HT-29 (cell line): ENCODE data around the gene SYTL1. TPM values are rescaled to one million over a fixed set of nuclear protein-coding genes. Genes with fewer than 3 reads are reported as not detected.
A peak's percentile ranks its signal among the peaks of the same experiment; 100 is the strongest.
"Not testable (repeated sequence)": the region's sequence is repeated elsewhere in the genome, so short reads cannot be mapped to it uniquely, and the experiment has no call there.

Experiments
- DNase-seq: peaks from one replicate; pipeline ENCODE4 v3.0.0-alpha.2; 2015; ENCODE audit warnings: low spot score
- total RNA-seq: library from RNA; depleted of rRNA; stranded (reverse); fragments of >200 nt; shearing (Covaris generic); gene quantifications from 2 replicates; pipeline ENCODE4 v1.2.3, GENCODE V29; 2014

SYTL1 gene
- total RNA-seq, 1 experiment from 2014 or later, result 17.1 TPM

DNA sequence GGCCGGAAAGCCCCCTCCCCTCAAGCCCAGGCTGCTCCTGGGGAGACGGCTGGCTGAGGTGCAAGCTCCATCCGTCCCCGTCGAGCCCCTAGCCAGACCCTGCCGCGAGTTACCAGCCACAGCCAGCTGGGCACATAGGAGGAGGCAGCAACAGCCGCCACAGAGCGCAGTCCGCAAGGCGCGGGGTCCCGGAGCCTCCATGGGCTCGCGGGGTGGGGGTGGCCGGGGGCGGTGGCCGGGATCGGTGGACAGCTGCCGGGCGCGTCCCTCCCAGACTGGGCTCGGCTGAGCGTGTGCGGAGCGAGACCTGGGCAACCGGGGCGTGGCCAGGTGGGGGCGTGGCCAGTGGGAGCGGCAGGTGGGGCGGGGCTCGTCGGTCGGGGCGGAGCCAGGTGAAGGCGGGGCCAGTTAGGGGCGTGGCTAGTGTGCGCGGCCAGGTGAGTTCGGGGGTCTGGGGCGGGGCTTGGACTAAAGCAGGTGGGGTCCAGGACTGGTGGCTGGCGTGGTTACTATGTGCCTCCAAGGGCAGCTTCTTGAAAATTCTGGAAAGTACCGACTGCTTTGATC lies 41.3 kb downstream of the SYTL1 start, which contains the start of gene CD164L2:
Gene CD164L2 (minus strand): TSS at position 295 of the 567 bp plus-strand sequence. CDS start 94 bp downstream, at position 201.
- peak; percentile 65 for DNase-seq

DNA sequence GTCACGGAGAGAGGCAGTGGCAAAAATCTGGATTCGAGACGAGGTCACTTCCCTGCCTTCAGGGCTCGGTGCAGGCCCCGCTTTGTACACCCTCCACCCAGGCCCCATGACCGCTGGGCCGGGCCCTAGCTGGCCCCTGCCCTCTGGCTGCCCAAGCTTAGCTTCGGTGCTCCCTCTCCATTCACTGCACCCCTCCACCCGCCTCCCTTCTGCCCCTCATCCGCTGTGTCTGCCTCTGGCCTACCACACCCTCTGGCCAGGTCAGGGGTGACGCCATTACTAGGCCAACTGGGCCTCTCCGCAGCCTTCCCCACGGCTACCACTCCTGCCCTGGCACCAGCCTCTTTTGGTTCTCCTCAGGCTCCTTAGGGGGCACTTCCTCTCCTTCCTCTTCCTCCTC lies 41.8 kb downstream of the SYTL1 start:
- no peak for DNase-seq

DNA sequence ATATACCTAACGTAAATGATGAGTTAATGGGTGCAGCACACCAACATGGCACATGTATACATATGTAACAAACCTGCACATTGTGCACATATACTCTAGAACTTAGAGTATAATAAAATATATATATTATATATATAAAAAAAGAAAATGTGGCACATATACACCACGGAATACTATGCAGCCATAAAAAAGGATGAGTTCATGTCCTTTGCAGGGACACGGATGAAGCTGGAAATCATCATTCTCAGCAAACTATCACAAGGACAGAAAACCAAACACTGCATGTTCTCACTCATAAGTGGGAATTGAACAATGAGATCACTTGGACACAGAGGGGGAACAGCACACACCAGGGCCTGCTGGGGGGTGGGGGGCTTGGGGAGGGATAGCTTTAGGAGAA lies 43.0 kb downstream of the SYTL1 start:
- DNase-seq, result not testable (repeated sequence)

DNA sequence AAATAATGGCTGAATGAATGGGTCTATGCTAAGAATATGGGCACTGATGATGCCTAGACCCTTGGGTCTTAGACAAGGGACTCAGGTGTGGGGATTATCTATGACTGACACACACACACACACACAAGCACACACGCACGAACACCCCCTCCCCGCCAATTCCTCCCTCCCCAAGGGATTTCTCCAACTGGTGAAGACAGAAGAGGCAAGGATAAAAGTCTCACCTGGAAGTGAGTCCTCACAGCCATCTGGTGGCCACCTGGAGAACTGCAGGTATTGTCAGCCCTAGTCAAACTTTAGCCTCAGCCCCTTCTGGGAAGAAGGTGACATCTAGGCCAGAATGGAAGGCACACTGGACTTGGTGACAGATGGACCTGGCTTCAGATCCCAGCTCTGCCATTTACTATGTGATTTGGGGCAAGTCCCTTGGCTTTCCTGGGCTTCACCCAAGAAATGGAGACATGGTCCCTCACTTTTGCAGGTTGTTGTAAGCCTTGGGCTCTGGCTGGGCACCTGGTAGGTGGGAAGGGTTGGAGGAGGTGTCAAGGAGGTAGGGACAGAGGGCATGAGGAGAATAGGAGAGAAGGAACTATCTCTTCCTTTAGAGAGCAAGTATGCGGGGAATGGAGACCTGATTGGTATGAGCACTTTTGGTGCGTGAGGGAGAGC lies 46.6 kb downstream of the SYTL1 start:
- peak; percentile 90 for DNase-seq

DNA sequence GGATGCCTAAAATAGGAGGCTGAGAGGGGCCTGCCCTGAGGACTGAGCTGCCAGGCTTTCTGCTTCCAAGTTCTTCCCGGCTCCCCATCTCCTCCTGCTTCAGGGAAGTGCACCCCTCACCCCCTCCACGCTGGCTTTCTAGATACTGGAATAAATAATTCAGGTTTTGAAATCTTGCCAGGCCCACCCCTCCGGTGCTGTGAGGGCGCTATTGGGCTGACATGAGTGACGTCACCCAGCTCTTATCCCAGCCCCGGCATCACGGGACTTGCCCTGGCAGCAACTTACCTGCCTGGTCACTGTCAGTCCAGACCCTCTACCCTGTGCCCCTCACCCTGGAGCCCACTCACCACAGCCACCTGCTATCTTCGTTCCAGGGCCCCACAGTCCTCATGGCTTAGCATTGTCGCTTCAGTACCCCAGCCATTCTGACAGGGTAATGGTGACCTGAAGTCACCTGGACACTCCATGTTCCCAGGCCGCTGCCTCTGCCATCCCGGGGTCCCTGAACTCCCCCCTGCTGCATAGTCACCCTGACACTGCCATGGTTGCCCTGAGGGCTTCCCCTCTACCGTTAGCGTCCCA lies 49.8 kb downstream of the SYTL1 start:
- DNase-seq, result peak; percentile 64

DNA sequence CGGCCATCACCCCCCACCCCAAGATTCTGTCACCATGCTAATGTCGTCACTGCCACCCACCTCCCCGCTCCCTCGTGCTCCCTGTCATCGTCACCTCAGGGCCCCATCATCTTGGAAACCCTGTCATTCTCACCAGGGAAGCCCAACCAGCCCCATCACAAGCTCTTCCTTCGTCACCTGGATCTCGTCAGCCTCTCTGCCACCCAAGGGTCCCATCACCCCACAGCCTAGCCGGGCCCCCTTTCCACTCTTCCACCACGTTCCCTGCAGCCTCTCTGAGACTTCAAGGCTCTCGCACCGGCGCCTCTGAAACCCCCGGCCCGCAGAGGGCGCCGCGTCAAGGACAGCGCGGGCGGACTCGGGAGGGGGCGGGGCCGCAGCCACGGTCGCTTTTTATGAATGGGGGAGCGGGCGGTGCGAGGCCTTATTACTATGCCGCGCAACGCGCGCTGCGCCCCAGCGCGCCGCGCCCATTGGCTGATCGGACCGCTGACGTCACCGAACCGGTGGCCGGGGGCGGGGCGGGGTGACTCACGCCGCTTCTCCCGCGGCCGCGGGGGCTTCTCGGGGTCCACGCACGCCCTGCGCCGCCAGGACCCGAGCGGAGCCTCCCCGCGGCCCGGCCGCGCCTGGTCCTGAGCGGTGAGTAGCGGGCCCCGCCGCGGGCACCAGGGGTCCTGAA lies 50.4 kb downstream of the SYTL1 start, which contains the start of gene GPR3:
Gene GPR3 (plus strand): TSS at position 527 of the 682 bp plus-strand sequence. CDS start 1,177 bp downstream, outside the sequence.
- DNase-seq, result peak; percentile 93

DNA sequence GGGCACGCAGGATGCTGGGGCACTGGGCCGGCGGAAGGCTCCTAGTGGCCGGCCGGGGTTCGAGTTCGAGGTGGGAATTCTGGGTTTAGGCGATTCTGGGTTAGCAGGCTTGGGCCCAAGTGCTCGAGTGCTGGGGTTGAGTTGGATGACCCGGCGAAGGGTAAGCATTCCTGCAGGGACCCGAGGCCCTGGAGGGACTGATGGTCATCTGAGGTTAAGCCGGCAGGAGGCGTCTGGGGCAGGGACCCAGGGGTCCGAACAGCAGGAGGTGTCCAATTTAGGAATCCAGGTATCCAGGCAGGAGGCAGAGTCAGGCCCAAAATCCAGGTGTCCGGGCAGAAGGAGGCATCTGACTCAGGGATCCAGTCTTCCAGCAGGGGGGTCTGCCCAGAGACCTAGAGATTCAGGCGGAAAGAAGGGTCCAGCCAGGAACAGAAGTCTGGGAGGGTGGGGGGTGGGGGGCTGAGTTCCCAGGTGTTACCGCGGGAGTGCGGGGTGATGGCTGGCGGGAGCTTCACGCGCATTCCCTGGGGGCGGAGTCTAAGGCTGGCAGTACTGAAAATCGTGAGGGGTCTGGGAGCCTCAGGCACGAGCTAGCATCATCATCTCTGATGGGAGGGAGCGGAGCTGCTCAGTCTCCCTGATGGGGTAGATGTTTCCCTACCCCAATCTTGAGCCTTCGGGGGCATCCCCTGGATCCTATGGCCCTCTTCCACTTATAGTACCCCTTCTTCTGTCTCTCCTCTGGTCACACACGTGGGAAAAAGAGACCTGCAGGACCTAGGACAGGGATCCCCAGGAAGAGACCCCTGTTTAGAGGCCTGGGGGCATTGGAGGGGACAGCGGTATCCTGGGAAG lies 51.2 kb downstream of the SYTL1 start:
- peak; percentile 41 for DNase-seq

GRCh38 chr1:27393641-27394281 lies 51.9 kb downstream of the SYTL1 start:
- no peak for DNase-seq

DNA sequence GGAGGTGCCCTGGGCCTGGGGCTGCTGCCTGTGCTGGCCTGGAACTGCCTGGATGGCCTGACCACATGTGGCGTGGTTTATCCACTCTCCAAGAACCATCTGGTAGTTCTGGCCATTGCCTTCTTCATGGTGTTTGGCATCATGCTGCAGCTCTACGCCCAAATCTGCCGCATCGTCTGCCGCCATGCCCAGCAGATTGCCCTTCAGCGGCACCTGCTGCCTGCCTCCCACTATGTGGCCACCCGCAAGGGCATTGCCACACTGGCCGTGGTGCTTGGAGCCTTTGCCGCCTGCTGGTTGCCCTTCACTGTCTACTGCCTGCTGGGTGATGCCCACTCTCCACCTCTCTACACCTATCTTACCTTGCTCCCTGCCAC lies 52.4 kb downstream of the SYTL1 start:
- DNase-seq, result no peak

GRCh38 chr1:27394925-27395324 lies 53.1 kb downstream of the SYTL1 start:
- no peak for DNase-seq

DNA sequence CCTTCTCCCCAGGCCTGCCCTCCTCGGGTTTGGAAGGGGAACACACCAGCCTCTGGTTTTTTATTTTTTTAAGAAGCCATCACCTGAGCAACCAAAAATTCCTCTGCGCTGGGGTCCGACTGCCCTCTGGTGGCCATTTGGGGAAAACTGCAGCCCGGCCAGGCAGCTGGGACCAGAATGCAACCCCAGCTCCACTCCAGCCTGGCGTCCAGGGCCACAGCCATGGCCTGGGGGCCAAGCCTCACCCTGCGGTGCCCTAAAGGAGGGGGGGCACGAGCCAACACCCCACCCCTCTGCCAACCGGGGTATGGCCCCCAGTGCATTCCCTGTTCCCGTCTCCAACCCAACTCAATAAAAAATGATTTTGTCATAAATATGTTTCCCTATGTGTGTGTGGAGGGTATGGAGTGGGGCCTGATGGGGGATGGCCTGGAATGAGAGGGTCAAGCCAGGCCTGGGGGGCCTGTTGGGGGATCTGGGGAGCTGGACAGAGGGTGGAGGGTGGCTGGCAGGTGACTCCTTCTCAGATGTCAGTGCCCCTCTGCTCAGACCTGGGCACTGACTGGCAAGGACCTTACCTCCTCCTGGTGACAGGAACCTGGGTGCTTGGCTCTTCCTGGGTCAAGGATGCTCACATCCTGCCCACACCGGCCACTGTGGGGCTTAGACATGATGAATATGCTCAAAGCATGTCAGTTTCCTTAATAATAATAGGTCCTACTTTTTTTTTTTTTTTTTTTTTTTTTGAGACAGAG lies 53.8 kb downstream of the SYTL1 start:
- peak; percentile 85 for DNase-seq

GRCh38 chr1:27397110-27397509 lies 55.3 kb downstream of the SYTL1 start:
- no peak for DNase-seq

GRCh38 chr1:27397749-27398148 lies 55.9 kb downstream of the SYTL1 start:
- DNase-seq, result no peak

GRCh38 chr1:27398405-27399149 lies 56.8 kb downstream of the SYTL1 start:
- no peak for DNase-seq

DNA sequence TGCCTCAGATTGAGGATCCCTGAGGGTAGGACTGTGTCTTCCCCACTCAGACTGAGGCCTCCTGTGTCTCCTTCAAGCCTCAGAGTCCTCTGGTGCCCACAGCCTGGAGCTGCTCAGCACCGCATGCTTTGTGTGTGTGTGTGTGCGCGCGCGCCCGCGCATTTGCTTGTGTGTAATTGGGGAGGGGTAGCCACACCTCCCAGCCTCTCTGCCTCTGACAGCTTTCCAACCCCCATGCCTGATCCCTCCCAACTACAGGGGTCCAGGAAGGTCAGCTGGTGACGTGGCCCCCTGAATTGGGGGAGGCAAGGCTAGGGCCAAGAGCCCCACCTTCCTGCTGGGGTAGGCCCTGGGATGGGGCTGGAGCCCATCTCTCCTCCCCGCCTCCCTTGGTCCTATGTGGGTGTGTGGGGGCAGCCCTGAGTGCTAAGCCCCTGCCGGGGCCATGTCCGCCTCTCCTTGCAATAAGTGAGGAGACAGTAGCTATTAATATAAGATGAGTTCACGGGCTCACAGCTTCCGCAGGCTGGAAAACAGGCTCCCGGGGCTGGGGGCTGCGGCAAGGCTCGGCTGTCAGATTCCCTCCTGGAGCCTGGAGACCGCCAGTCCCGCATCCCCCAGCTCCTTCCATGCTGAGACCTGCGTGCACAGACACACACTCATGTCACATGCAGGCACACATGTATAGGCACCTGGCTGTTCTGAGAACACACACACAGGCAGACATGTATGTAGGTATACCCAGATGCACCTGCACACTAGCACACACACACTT lies 57.6 kb downstream of the SYTL1 start:
- DNase-seq, result no peak

GRCh38 chr1:27400082-27400962 lies 58.5 kb downstream of the SYTL1 start:
- DNase-seq, result no peak

DNA sequence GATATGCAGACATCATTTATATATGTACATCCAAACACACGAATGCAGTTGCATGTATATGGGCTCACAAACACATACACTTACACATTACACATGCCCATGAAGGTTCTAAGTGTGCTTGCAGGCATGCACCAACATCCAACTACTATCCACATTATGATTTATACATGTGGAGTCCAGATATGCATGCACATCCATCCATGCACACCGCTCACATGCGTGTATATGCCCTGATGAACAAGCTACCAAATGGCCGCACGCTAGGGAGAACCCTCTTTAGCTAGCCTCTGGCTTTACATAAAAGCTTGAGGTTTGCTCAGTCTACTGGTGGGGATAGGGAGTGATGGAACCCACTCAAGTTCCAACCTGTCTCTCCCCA lies 59.1 kb downstream of the SYTL1 start:
- no peak for DNase-seq

DNA sequence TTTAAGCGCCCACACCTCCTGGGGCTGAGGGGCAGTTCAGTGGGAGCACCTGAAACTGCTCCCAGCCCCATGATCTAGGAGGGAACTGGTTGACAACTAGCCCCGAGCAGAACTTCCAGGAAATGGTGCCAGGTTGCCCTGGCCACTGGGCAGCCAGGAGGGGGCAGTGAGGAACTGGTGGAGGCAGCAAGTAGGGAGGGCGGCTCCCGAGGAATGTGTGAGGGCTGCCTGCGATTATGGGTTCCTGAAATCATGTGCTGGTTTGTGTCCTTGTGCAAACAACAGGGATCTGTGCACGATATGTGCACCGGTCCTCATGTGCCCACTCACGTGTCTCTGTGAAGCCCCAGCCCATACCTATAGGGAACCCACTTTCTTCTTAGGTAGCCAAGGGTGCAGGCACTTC lies 60.5 kb downstream of the SYTL1 start:
- peak; percentile 59 for DNase-seq
